NCI-H1048 (cell line): ENCODE measurements around the gene CAPN8.
A peak's percentile ranks its signal among the peaks of the same experiment; 100 is the strongest.
"Not testable (repeated sequence)": the region's sequence is repeated elsewhere in the genome, so short reads cannot be mapped to it uniquely, and the experiment has no call there.

Experiments
- DNase-seq: peaks from one replicate; lab custom pipeline; 2025; lab: John Stamatoyannopoulos, UW

Gene CAPN8

GRCh38 chr1:223525957-223526356, 139.5 kb downstream of the CAPN8 start:
- no peak for DNase-seq

DNA sequence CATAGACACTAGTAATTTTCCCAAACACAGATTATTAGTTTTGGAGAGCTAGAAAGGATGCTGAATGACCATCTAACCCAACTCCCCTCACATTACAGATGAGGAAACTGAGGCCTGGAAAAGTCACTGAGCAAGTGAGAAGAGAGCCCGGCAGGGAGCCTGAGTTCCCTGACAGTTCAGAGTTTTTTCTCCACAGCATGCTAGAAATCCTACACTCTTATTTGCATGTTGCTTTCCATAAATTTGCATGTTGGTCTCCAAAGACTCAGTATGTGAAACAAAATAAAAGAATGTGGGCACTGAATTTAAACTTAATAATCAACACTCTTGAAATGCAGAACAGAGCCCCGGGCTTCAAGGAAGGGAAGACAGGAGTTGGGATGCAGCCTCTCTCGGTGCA, 140.0 kb downstream of the CAPN8 start:
- DNase-seq, result peak; percentile 85

DNA sequence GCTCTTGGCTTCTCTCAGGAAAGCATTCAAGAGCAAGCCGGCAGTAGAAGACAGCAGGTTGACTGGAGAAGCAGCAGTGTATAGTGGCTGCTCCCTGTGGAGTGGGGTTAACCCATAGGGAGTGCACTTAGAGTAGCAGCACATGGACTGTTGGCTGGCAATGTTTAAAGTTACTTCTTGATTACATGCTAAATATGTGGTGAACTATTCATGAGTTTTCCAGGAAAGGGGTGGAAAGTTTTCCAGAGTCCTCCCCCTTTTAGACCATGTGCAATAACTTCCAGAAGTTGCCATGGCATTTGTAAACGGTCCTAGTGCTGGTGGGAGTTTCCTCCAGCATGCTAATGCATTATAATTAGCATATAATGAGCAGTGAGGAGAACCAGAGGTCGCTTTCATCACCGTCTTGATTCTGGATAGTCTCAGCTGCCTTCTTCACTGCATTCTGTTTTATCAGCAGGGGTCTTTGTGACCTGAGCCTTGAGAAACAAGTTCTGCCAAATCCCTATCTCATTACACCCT, 140.5 kb downstream of the CAPN8 start:
- peak; percentile 67 for DNase-seq

DNA sequence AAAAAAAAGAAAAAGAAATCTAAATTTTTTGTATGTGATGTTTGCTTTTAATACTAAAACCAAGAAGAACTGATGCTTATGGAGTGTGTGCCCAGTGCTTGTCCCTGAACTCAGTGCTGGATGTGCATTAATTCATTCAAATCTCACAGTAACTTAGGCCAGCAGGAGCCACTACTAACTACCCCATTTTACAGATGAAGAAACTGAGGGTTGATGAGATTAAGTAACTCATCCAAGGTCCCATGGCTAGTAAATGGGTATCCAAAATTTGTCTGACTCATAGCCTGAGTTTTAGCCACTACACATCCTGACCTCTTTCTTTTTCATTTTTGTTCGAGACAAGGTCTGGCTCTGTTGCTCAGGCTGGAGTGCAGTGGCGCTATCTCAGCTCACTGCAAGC, 144.4 kb downstream of the CAPN8 start:
- DNase-seq, result no peak

GRCh38 chr1:223520200-223520599, 145.3 kb downstream of the CAPN8 start:
- no peak for DNase-seq

- no peak for DNase-seq
Measured at GRCh38 chr1:223519116-223519515, 146.4 kb downstream of the CAPN8 start.

GRCh38 chr1:223518553-223518952, 146.9 kb downstream of the CAPN8 start:
- not testable (repeated sequence) for DNase-seq

- DNase-seq, result no peak
Measured at GRCh38 chr1:223515926-223516325, 149.6 kb downstream of the CAPN8 start.

DNA sequence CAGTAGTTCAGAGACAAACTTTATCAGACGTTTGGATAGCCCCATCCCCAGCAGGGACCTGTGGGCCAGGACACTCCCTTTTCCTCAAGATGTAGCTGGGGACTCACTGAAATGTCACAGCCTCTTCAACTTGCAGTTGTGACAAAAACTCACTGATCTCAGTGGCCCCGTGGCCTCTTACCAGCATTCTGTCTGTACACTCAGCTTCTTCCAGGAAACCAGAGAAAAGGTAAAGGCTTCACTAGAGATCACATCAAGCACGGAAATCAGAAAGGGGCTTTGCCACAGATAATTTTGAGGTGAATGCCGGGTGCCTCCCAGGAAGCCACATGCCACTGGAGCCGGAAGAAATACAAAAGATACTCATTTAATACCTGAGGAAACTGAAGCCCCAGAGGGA, 150.1 kb downstream of the CAPN8 start:
- no peak for DNase-seq

- no peak for DNase-seq
Measured at GRCh38 chr1:223514644-223515043, 150.9 kb downstream of the CAPN8 start.

DNA sequence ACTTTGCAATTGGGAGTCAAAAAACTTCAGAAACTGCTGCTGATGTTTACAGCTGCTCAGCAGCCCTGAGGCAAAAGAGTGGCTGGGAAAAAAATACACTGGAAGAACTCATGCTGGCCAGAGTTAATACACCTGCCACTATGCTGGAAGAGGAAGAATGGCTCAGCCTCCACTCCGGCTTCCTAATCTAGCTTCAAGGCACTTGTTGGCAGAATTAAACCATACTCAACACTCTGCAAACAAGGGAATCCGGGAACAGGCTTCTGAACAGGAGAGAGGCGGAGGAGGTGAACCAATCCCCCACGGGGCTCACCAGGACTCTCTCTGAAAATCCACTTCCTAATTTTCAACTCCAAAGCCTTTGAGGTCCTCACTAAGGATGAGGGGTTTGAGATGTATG, 152.2 kb downstream of the CAPN8 start:
- DNase-seq, result no peak

- DNase-seq, result no peak
Measured at GRCh38 chr1:223512057-223512456, 153.4 kb downstream of the CAPN8 start.

- DNase-seq, result no peak
Measured at GRCh38 chr1:223508796-223509195, 156.7 kb downstream of the CAPN8 start.

GRCh38 chr1:223504741-223505140, 160.8 kb downstream of the CAPN8 start:
- DNase-seq, result no peak

GRCh38 chr1:223503348-223503747, 162.2 kb downstream of the CAPN8 start:
- no peak for DNase-seq

DNA sequence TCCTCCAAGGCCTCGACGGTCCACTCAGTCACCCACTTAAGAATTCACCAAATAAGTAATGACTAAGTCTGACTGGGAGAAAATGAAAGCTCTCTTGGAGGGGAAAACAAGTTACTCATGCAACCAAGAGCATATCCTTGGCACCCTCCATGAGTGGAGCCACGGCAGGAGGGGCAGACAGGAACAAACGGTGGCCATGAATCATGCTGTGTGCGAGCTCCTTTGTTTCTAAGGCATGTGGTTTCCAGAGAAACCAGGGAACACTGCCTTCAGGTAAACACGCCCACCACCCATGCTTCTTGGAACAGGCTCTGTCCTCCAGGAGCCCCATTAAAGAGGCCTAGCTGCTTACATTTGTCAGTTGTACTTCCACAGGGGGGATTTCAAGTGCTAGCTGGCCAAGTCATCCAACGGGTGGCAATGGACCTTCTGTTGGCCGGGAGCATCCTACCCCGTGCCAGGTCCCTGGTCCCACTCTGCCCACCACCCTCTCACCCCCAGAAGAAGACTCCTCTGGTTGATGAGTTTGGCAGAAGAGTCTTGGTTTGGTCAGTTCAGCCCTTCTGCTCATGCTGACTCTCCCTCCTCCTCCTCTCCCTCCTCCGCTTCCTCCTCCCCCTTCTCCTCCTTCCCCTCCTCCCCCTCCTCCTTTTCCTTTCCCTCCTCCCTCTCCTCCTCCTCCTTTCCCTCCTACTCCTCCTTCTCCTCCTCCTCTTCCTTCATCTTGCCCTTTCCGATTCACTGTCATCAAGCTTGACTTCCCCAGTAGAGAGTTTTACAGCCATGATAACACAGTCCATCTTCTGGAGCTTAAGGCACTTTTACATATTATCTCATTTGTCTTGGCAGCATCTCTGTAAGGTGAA, 164.7 kb downstream of the CAPN8 start:
- no peak for DNase-seq

- peak; percentile 92 for DNase-seq
Measured at GRCh38 chr1:223496883-223497282, 168.6 kb downstream of the CAPN8 start.

DNA sequence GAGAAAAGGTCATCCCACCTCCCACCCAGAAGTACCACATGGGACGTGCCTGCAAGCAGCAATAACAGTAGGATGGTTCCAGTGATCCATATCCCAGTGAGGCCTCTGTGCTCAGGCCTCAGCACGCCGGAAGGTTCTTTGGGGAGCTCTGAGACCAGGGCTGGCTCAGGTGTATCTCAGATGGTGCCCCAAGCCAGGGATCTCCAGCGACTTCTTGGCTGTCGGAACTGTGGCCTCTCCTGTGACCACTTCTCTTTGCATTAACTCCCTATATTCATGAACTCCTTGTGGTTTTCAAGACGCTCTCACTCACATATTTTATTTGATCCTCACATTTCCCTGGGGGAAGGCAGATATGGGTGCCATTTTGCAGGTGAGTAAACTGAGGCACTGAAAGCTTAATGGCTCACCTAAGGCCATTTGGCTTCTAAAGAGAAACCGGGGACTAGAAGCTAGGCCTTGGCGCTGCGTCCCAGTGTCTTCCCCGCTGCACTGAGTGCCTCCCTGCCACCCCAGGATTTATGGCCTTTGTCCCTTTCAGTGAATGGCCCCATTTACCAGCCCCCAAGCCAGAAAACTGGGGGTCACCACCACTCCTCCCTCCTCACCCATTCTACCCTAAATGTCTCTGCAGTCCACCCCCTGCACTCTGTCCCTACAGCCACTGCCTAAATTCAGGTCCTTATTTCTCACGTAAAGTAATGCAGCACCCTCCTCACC, 170.4 kb downstream of the CAPN8 start:
- DNase-seq, result no peak

- DNase-seq, result no peak
Measured at GRCh38 chr1:223492044-223492443, 173.5 kb downstream of the CAPN8 start.
